RPMI8226 (cell line): ENCODE measurements around the gene TYW1B.
"Not testable (repeated sequence)": the region's sequence is repeated elsewhere in the genome, so short reads cannot be mapped to it uniquely, and the experiment has no call there.

Source experiments
- DNase-seq: peaks from one replicate; pipeline ENCODE4 v3.0.0-alpha.2; 2015

The TYW1B gene

GRCh38 chr7:72827839-72828591, at the start of gene TYW1B:
Gene TYW1B (minus strand): TSS chr7:72828200. CDS start chr7:72828075, 125 bp downstream.
- DNase-seq: peak; percentile 99

GRCh38 chr7:72867591-72867990, 39.6 kb upstream of the TYW1B start:
- not testable (repeated sequence) for DNase-seq

GRCh38 chr7:72858846-72859400, 30.9 kb upstream of the TYW1B start:
- DNase-seq: not testable (repeated sequence)

- DNase-seq: peak; percentile 14
Observed at GRCh38 chr7:72857925-72858324, 29.9 kb upstream of the TYW1B start.

- not testable (repeated sequence) for DNase-seq
Observed at GRCh38 chr7:72855261-72855660, 27.3 kb upstream of the TYW1B start.

GRCh38 chr7:72852937-72853336, 24.9 kb upstream of the TYW1B start:
- DNase-seq: not testable (repeated sequence)

- DNase-seq: not testable (repeated sequence)
Observed at GRCh38 chr7:72850746-72851145, 22.7 kb upstream of the TYW1B start.

GRCh38 chr7:72844146-72844545, 16.1 kb upstream of the TYW1B start:
- not testable (repeated sequence) for DNase-seq

GRCh38 chr7:72843166-72843565, 15.2 kb upstream of the TYW1B start:
- DNase-seq: not testable (repeated sequence)

GRCh38 chr7:72840966-72841511, 13.0 kb upstream of the TYW1B start:
- not testable (repeated sequence) for DNase-seq

GRCh38 chr7:72838315-72838714, 10.3 kb upstream of the TYW1B start:
- DNase-seq: not testable (repeated sequence)

- not testable (repeated sequence) for DNase-seq
Observed at GRCh38 chr7:72837291-72837690, 9.3 kb upstream of the TYW1B start.

- not testable (repeated sequence) for DNase-seq
Observed at GRCh38 chr7:72830567-72830966, 2.6 kb upstream of the TYW1B start.

GRCh38 chr7:72829687-72830354, 1.8 kb upstream of the TYW1B start:
- DNase-seq: peak; percentile 62

- DNase-seq: peak; percentile 100
Observed at GRCh38 chr7:72829291-72829686, 1.3 kb upstream of the TYW1B start.

- DNase-seq: not testable (repeated sequence)
Observed at GRCh38 chr7:72823765-72824732, 4.0 kb downstream of the TYW1B start.

- not testable (repeated sequence) for DNase-seq
Observed at GRCh38 chr7:72822497-72822896, 5.5 kb downstream of the TYW1B start.

GRCh38 chr7:72818663-72819361, 9.2 kb downstream of the TYW1B start:
- not testable (repeated sequence) for DNase-seq

- DNase-seq: peak; percentile 32
Observed at GRCh38 chr7:72817661-72818060, 10.3 kb downstream of the TYW1B start.

GRCh38 chr7:72816370-72817157, 11.4 kb downstream of the TYW1B start:
- DNase-seq: not testable (repeated sequence)

GRCh38 chr7:72810437-72810836, 17.6 kb downstream of the TYW1B start:
- DNase-seq: not testable (repeated sequence)
